Measurements from ENCODE around the gene C12orf57. TPM values are rescaled to one million over a fixed set of nuclear protein-coding genes. Genes with fewer than 3 reads are reported as not detected.

The C12orf57 gene
- total RNA-seq, 4 donors from 2014 or later, result 280 to 555 (median 413) TPM

GRCh38 chr12:6987956-6988553, 44.2 kb downstream of the C12orf57 start:
- ATAC-seq (ENCODE audit: low FRiP score) (no peak), DNase-seq (ENCODE audit: low spot score) (no peak)
- TF ChIP-seq CTCF (IDR thresholded peaks at IDR 0.05), result no peak

Small RNA genes lying within 50 kb of the gene (small RNA-seq; reads per million reads assigned to genes)
- gene MIR141 (not detected), gene MIR200C (not detected), gene RNU7-1 (not detected), gene SCARNA12 (not detected)

Other genes with a start within 250 kb of the C12orf57 start
- gene PIANP, start 243.2 kb upstream of the C12orf57 start, total RNA-seq, result not detected
- gene COPS7A, start 220.0 kb upstream of the C12orf57 start, total RNA-seq, result 10 to 100 TPM; 51.2 to 64.0 (median 62.7) TPM
- 100 to 1,000 TPM; 127 to 150 (median 129) TPM for gene MLF2, start 190.9 kb upstream of the C12orf57 start, total RNA-seq
- gene PTMS, start 177.7 kb upstream of the C12orf57 start, total RNA-seq, result 100 to 1,000 TPM in 2 of 4 donors, 10 to 100 TPM in 2; 77.6 to 143 (median 113) TPM
- 1 to 10 TPM in 2 of 4 donors, under 1 TPM in 2; 0.44 to 2.2 (median 0.92) TPM for gene LAG3, start 171.5 kb upstream of the C12orf57 start, total RNA-seq
- gene CD4, start 154.5 kb upstream of the C12orf57 start, total RNA-seq, result 10 to 100 TPM; 19.7 to 26.5 (median 21.8) TPM
- gene GPR162, start 122.2 kb upstream of the C12orf57 start, total RNA-seq, result 1 to 10 TPM; 2.8 to 6.7 (median 2.9) TPM
- 10 to 100 TPM in 2 of 4 donors, 1 to 10 TPM in 2; 5.4 to 13.6 (median 10.0) TPM for gene P3H3, start 115.6 kb upstream of the C12orf57 start, total RNA-seq
- gene GNB3, start 103.1 kb upstream of the C12orf57 start, total RNA-seq, result 1 to 10 TPM in 1 of 4 donors, under 1 TPM in 2, not detected in 1; 0.25 to 2.0 (median 0.48) TPM
- 1 to 10 TPM in 2 of 4 donors, under 1 TPM in 2; 0.47 to 1.6 (median 1.1) TPM for gene CDCA3, start 92.7 kb upstream of the C12orf57 start, total RNA-seq
- 10 to 100 TPM; 33.4 to 39.4 (median 36.7) TPM for gene USP5, start 91.9 kb upstream of the C12orf57 start, total RNA-seq
- 100 to 1,000 TPM; 254 to 446 (median 375) TPM for gene TPI1, start 76.5 kb upstream of the C12orf57 start, total RNA-seq
- 1 to 10 TPM; 4.1 to 6.5 (median 5.7) TPM for gene SPSB2, start 70.7 kb upstream of the C12orf57 start, total RNA-seq
- 10 to 100 TPM in 1 of 4 donors, 1 to 10 TPM in 3; 6.2 to 12.1 (median 7.4) TPM for gene LRRC23, start 39.2 kb upstream of the C12orf57 start, total RNA-seq
- gene ENO2, start 29.4 kb upstream of the C12orf57 start, total RNA-seq, result 10 to 100 TPM in 1 of 4 donors, 1 to 10 TPM in 3; 3.5 to 14.3 (median 5.2) TPM
- gene ATN1, start 16.1 kb upstream of the C12orf57 start, total RNA-seq, result 10 to 100 TPM; 46.2 to 93.5 (median 59.4) TPM
- gene RNU7-1, start 206 bp upstream of the C12orf57 start, total RNA-seq, result not detected
- 10 to 100 TPM; 19.8 to 42.3 (median 35.9) TPM for gene PTPN6, start 7.3 kb downstream of the C12orf57 start, total RNA-seq
- gene PHB2, start 26.6 kb downstream of the C12orf57 start, total RNA-seq, result 100 to 1,000 TPM; 173 to 218 (median 189) TPM
- gene EMG1, start 26.9 kb downstream of the C12orf57 start, total RNA-seq, result 10 to 100 TPM; 28.8 to 47.1 (median 30.8) TPM
- gene LPCAT3, start 74.5 kb downstream of the C12orf57 start, total RNA-seq, result 10 to 100 TPM; 41.7 to 58.2 (median 47.9) TPM
- gene C1S, start 116.7 kb downstream of the C12orf57 start, total RNA-seq, result 100 to 1,000 TPM; 490 to 872 (median 705) TPM
- gene C1R, start 148.4 kb downstream of the C12orf57 start, total RNA-seq, result 1,000 to 10,000 TPM in 1 of 4 donors, 100 to 1,000 TPM in 3; 571 to 1,080 (median 751) TPM
- gene C1RL, start 165.2 kb downstream of the C12orf57 start, total RNA-seq, result 100 to 1,000 TPM in 2 of 4 donors, 10 to 100 TPM in 2; 85.9 to 126 (median 107) TPM
- 1 to 10 TPM; 1.0 to 3.0 (median 1.9) TPM for gene RBP5, start 184.9 kb downstream of the C12orf57 start, total RNA-seq
- gene CLSTN3, start 186.3 kb downstream of the C12orf57 start, total RNA-seq, result 10 to 100 TPM; 25.9 to 57.5 (median 44.8) TPM
- gene PEX5, start 245.7 kb downstream of the C12orf57 start, total RNA-seq, result 100 to 1,000 TPM in 1 of 4 donors, 10 to 100 TPM in 3; 33.1 to 116 (median 91.6) TPM

Measured in omental fat pad (tissue), 4 donors.